PC-9 (cell line): ENCODE results near the gene ATP10A. TPM values are rescaled to one million over a fixed set of nuclear protein-coding genes. Genes with fewer than 3 reads are reported as not detected.

Source experiments
- BruUV-seq: library from RNA; stranded (reverse); fragments of 400-500 nt; replicated peaks from 2 replicates; lab custom pipeline; 2021; lab: Mats Ljungman, UMichigan
- CTCF ChIA-PET: fragments of 300-600 bp; sonication (Branson Sonifier 250); formaldehyde crosslinking; loops from one replicate; lab custom pipeline; 2022; ENCODE audit warnings: antibody characterized with exemption; lab: Charles Lee
- POLR2A ChIA-PET: fragments of 300-600 bp; sonication (Branson Sonifier 250); formaldehyde crosslinking; loops from one replicate; lab custom pipeline; 2022; ENCODE audit warnings: antibody characterized with exemption; ENCODE audit not compliant: unreplicated experiment; lab: Charles Lee
- DNase-seq, 2 experiments: peaks; one replicate each; pipeline versions ENCODE4 v3.0.0 to v3.0.0-alpha.2; 2015 to 2022; ENCODE audit warnings: mixed read lengths in 1 of 2
- H2AFZ ChIP-seq: fragments of 200-600 bp; sonication (generic); 2 replicates; pipeline ENCODE4 v1.8.1; 2017; ENCODE audit warnings: antibody characterized with exemption
- H3F3A ChIP-seq: fragments of 200-600 bp; sonication (generic); 2 replicates; pipeline ENCODE4 v1.8.1; 2017; ENCODE audit warnings: antibody characterized with exemption, mild to moderate bottlenecking, low read depth; ENCODE audit not compliant: insufficient read depth
- H3K27ac ChIP-seq: fragments of 200-600 bp; sonication (generic); 2 replicates; pipeline ENCODE4 v1.6.1; 2016; ENCODE audit warnings: mixed run types
- H3K27me3 ChIP-seq: fragments of 200-600 bp; sonication (generic); 2 replicates; pipeline ENCODE4 v1.6.1; 2016; ENCODE audit warnings: low read depth, mixed run types; ENCODE audit not compliant: insufficient read depth
- H3K36me3 ChIP-seq: fragments of 200-600 bp; sonication (generic); 2 replicates; pipeline ENCODE4 v1.6.1; 2016; ENCODE audit warnings: low read depth, mixed run types
- H3K4me1 ChIP-seq: fragments of 200-600 bp; sonication (generic); replicated peaks from 2 replicates; pipeline ENCODE4 v1.6.1; 2016; ENCODE audit warnings: mixed run types; ENCODE audit not compliant: insufficient read depth
- H3K4me2 ChIP-seq: fragments of 200-600 bp; sonication (generic); 2 replicates; pipeline ENCODE4 v1.6.1; 2017; ENCODE audit warnings: mixed run types
- H3K4me3 ChIP-seq: fragments of 200-600 bp; sonication (generic); 2 replicates; pipeline ENCODE4 v1.6.1; 2016; ENCODE audit warnings: mixed run types
- H3K79me2 ChIP-seq: fragments of 200-600 bp; sonication (generic); 2 replicates; pipeline ENCODE4 v1.6.1; 2017; ENCODE audit warnings: low read depth, mixed run types
- H3K9me2 ChIP-seq: fragments of 200-600 bp; sonication (generic); 2 replicates; pipeline ENCODE4 v1.8.1; 2017; ENCODE audit warnings: mild to moderate bottlenecking; ENCODE audit not compliant: insufficient read depth
- H3K9me3 ChIP-seq: fragments of 200-600 bp; sonication (generic); 2 replicates; pipeline ENCODE4 v1.8.1; 2016; ENCODE audit warnings: low read depth; ENCODE audit not compliant: insufficient read depth
- H4K20me1 ChIP-seq: fragments of 200-600 bp; sonication (generic); 2 replicates; pipeline ENCODE4 v1.8.1; 2017; ENCODE audit not compliant: insufficient read depth
- CTCF ChIP-seq: fragments of 200-600 bp; sonication (generic); conservative IDR thresholded peaks from 2 replicates; pipeline ENCODE4 v1.6.1; 2017; ENCODE audit warnings: mixed run types, antibody characterized with exemption, mild to moderate bottlenecking, moderate library complexity
- EZH2 ChIP-seq: fragments of 200-600 bp; sonication (generic); IDR thresholded peaks from 2 replicates; pipeline ENCODE4 v1.8.0; 2017; ENCODE audit warnings: antibody characterized with exemption, low read depth
- intact Hi-C: fragments of 100-400 bp; cut with micrococcal nuclease; formaldehyde crosslinking; loops from one replicate; pipeline ENCODE4 v1.10.0; 2022; ENCODE audit not compliant: unreplicated experiment
- total RNA-seq: library from RNA; stranded (reverse); gene quantifications from 2 replicates; pipeline ENCODE4 v1.2.3, GENCODE V29; 2021

ATP10A gene
- total RNA-seq, 1 experiment from 2014 or later: not detected

GRCh38 chr15:25738171-25738965 lies 124.8 kb downstream of the ATP10A start:
- intact Hi-C loops: no loop called here
- no peak for TF ChIP-seq EZH2
- TF ChIP-seq CTCF: no peak
- DNase-seq: no peak
- Histone ChIP-seq H3K4me3 (no peak overlapping the region), H3F3A (no peaks in the 10 kb centered on the region), H3K9me3 (no peaks in the 10 kb centered on the region), H3K4me2 (no peak overlapping the region), H3K79me2 (no peaks in the 10 kb centered on the region), H3K27me3 (peaks cover 27% of the 10 kb centered on the region), H3K9me2 (no peaks in the 10 kb centered on the region), H3K36me3 (no peaks in the 10 kb centered on the region), H2AFZ (no peak overlapping the region), H3K4me1 (no peaks in the 10 kb centered on the region), H4K20me1 (no peaks in the 10 kb centered on the region), H3K27ac (no peak overlapping the region)
- BruUV-seq: no TSS peak
- ChIA-PET CTCF (no interaction called here), POLR2A (no interaction called here)

GRCh38 chr15:25737218-25737643 lies 125.9 kb downstream of the ATP10A start:
- Histone ChIP-seq H2AFZ (no peak overlapping the region), H3K27me3 (peaks cover 18% of the 10 kb centered on the region), H3K36me3 (no peaks in the 10 kb centered on the region), H3K9me2 (no peaks in the 10 kb centered on the region), H4K20me1 (no peaks in the 10 kb centered on the region), H3F3A (no peaks in the 10 kb centered on the region), H3K4me3 (no peak overlapping the region), H3K4me1 (no peaks in the 10 kb centered on the region), H3K9me3 (no peaks in the 10 kb centered on the region), H3K4me2 (no peak overlapping the region), H3K27ac (no peak overlapping the region), H3K79me2 (no peaks in the 10 kb centered on the region)
- CTCF ChIA-PET: no interaction called here
- TF ChIP-seq EZH2 (no peak), CTCF (no peak)
- intact Hi-C loops: no loop called here
- DNase-seq: no peak
- POLR2A ChIA-PET: no interaction called here
- no TSS peak for BruUV-seq

GRCh38 chr15:25736461-25736860 lies 126.7 kb downstream of the ATP10A start:
- H3K27ac ChIP-seq: no peak overlapping the region
- no peak overlapping the region for H3K4me2 ChIP-seq
- H3K4me3 ChIP-seq: no peak overlapping the region
- H3K36me3 ChIP-seq: no peaks in the 10 kb centered on the region
- BruUV-seq: no TSS peak
- intact Hi-C loops: no loop called here
- TF ChIP-seq EZH2 (no peak), CTCF (no peak)
- POLR2A ChIA-PET: no interaction called here
- no peak overlapping the region for H2AFZ ChIP-seq
- no peaks in the 10 kb centered on the region for H3K9me3 ChIP-seq
- no peaks in the 10 kb centered on the region for H4K20me1 ChIP-seq
- peaks cover 23% of the 10 kb centered on the region for H3K27me3 ChIP-seq
- DNase-seq: no peak
- H3K4me1 ChIP-seq: no peaks in the 10 kb centered on the region
- no peaks in the 10 kb centered on the region for H3F3A ChIP-seq
- no peaks in the 10 kb centered on the region for H3K9me2 ChIP-seq
- H3K79me2 ChIP-seq: no peaks in the 10 kb centered on the region
- CTCF ChIA-PET: no interaction called here
